Mesothelial cell of epicardium (in vitro differentiated cells): ENCODE data around the gene FBXW12. TPM values are rescaled to one million over a fixed set of nuclear protein-coding genes. Genes with fewer than 3 reads are reported as not detected.
A peak's percentile ranks its signal among the peaks of the same experiment; 100 is the strongest.
"Not testable (repeated sequence)": the region's sequence is repeated elsewhere in the genome, so short reads cannot be mapped to it uniquely, and the experiment has no call there.

Source experiments
- DNase-seq, 2 experiments: peaks; one replicate each; pipeline ENCODE4 v3.0.0; 2021; ENCODE audit warnings: low spot score in 2 of 2; ENCODE audit not compliant: unreplicated experiment in 2 of 2
- H3K27ac Mint-ChIP-seq: 2 replicates; pipeline ENCODE4 v1.8.0; 2021; ENCODE audit warnings: mixed read lengths
- H3K27me3 Mint-ChIP-seq: 2 replicates; pipeline ENCODE4 v1.8.0; 2021; ENCODE audit warnings: low read depth, mixed read lengths
- H3K36me3 Mint-ChIP-seq: 2 replicates; pipeline ENCODE4 v1.8.0; 2021; ENCODE audit warnings: mixed read lengths
- H3K4me1 Mint-ChIP-seq: 2 replicates; pipeline ENCODE4 v1.8.0; 2021; ENCODE audit warnings: mixed read lengths
- H3K4me3 Mint-ChIP-seq: 2 replicates; pipeline ENCODE4 v1.8.0; 2021; ENCODE audit warnings: mild to moderate bottlenecking, moderate library complexity, mixed read lengths
- H3K9me3 Mint-ChIP-seq: 2 replicates; pipeline ENCODE4 v1.8.0; 2021; ENCODE audit warnings: mixed read lengths
- total RNA-seq: library from RNA; stranded (reverse); gene quantifications from 3 replicates; pipeline ENCODE4 v1.2.1, GENCODE V29; 2021
- TF ChIP-seq, protein P1 (sequence below): fragments of 200-600 bp; sonication (generic); IDR thresholded peaks from one replicate; pipeline ENCODE4 v1.5.0; 2021; ENCODE audit warnings: antibody characterized with exemption; ENCODE audit not compliant: unreplicated experiment

Gene FBXW12
- total RNA-seq, 1 donor from 2014 or later, result 0.47 TPM

DNA sequence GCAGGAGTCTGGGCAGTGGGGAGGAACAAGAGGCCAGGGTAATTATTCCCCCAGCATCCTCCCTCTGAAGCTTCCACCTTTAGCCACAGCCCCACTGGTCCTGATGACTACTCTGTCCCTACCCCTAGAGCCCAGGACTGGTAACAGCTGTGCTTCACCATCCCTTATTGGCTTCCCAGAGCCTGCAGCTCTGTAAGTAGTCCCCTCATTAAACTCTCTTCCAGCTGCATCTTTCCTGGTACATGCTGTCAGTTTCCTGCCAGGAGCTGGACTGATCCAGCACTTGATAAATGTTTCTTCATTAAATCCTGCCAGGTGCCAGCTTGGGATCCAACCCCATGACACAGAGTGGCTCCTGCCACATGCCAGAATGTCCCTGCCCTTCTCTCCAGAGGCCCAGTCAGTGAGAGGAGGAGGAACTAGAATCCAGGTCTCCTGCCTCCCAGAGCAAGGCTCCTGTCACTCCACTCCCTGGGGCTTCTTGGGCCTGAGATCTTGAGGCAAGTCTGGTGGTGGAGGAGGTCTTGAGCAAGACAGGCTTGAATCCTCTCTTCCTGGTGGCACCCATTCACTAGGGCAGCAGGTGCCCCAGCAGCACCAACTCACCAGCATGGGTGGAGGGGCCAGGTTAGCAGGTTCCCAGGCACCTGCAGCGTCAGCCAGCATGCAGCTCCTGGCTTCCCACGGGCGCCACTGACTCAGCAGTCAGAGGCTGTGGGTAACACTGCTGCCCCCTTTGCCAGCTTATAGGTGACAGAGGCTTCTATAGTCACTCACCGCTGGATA, 27.6 kb downstream of the FBXW12 start:
- Mint-ChIP-seq H3K36me3 (peaks cover 6% of the 10 kb centered on the region), H3K27me3 (peaks cover 11% of the 10 kb centered on the region), H3K4me1 (no peaks in the 10 kb centered on the region), H3K4me3 (no peak overlapping the region), H3K27ac (no peak overlapping the region), H3K9me3 (no peaks in the 10 kb centered on the region)
- no peak for DNase-seq
- TF ChIP-seq, protein P1, sequence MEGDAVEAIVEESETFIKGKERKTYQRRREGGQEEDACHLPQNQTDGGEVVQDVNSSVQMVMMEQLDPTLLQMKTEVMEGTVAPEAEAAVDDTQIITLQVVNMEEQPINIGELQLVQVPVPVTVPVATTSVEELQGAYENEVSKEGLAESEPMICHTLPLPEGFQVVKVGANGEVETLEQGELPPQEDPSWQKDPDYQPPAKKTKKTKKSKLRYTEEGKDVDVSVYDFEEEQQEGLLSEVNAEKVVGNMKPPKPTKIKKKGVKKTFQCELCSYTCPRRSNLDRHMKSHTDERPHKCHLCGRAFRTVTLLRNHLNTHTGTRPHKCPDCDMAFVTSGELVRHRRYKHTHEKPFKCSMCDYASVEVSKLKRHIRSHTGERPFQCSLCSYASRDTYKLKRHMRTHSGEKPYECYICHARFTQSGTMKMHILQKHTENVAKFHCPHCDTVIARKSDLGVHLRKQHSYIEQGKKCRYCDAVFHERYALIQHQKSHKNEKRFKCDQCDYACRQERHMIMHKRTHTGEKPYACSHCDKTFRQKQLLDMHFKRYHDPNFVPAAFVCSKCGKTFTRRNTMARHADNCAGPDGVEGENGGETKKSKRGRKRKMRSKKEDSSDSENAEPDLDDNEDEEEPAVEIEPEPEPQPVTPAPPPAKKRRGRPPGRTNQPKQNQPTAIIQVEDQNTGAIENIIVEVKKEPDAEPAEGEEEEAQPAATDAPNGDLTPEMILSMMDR, result no peak

DNA sequence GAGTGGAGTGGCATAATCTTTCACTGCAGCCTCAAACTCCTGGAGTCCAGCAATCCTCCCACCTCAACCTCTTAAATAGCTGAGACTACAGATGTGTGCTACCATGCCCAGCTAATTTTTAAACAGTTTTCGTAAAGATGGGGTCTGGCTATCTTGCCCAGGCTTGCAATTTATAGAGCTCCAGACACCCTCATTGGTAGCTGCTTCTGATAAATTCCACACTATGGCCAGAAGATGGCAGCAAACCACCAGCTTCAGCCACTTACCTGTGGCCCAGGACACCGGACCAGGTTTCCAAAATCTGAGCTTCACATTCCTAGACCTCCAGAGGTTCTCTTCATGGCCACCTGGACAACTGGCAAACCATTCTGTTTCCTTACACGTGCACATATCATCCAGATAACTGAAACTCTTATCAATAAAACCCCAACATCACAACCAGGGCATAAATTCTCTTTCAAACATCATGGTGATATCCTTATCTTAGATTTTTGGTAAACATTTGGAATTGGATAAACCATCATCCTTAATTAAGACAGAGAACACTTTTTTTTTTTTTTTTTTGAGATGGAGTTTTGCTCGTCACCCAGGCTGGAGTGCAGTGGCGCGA, 28.9 kb downstream of the FBXW12 start:
- Mint-ChIP-seq H3K36me3 (peaks cover 8% of the 10 kb centered on the region), H3K4me1 (no peaks in the 10 kb centered on the region), H3K27me3 (peaks cover 4% of the 10 kb centered on the region), H3K4me3 (no peak overlapping the region), H3K27ac (peak overlapping the region; percentile 37), H3K9me3 (no peaks in the 10 kb centered on the region)
- TF ChIP-seq, protein P1, result peak; percentile 64
- DNase-seq, result peak in 1 of 2 experiments; percentile 35

DNA sequence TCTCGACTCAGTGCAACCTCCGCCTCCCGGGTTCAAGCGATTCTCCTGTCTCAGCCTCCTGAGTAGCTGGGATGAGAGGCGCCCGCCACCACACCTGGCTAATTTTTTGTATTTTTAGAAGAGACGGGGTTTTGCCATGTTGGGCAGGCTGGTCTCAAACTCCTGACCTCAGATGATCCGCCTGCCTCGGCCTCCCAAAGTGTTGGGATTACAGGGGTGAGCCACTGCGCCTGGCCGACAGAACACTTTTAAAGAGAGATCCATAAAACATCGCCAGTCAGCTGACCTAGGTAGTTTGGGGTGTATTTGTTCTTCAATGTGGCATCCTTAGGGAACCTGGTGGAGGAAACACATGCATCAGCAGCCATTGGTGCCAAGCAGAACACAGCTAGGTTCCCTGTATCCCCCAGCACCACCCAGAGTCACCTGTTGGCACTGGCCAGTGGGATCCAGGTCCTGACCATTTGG, 29.4 kb downstream of the FBXW12 start:
- not testable (repeated sequence) for H3K27me3 Mint-ChIP-seq, H3K4me1 Mint-ChIP-seq, DNase-seq, H3K4me3 Mint-ChIP-seq, H3K27ac Mint-ChIP-seq, H3K36me3 Mint-ChIP-seq, H3K9me3 Mint-ChIP-seq

DNA sequence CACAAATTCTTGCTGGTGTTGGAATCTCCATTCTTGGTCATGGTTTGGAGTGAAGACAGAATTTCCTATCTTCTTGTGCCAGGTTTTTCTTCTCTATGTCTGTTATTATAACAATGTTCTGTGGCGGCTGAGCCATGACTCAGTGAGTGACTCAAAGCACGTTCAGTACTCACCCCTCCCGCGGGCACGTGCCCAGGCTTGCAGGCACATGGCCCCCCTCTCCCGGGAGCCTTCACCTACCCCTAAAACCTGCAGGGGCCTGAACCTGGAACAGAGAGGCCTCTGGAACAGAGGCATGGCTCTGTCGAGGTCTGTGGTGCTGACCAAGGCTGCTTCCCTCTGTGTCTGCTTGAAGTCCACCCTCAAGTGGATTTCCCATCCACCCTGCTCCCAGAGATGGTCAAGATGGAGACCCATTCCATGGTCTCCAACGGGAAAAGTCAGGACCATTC, 30.3 kb downstream of the FBXW12 start:
- Mint-ChIP-seq H3K27me3 (peaks cover 1% of the 10 kb centered on the region), H3K27ac (peak overlapping the region; percentile 22), H3K4me3 (no peak overlapping the region), H3K36me3 (peaks cover 8% of the 10 kb centered on the region), H3K9me3 (no peaks in the 10 kb centered on the region), H3K4me1 (no peaks in the 10 kb centered on the region)
- TF ChIP-seq, protein P1, result no peak
- DNase-seq, result peak in 1 of 2 experiments; percentile 38

DNA sequence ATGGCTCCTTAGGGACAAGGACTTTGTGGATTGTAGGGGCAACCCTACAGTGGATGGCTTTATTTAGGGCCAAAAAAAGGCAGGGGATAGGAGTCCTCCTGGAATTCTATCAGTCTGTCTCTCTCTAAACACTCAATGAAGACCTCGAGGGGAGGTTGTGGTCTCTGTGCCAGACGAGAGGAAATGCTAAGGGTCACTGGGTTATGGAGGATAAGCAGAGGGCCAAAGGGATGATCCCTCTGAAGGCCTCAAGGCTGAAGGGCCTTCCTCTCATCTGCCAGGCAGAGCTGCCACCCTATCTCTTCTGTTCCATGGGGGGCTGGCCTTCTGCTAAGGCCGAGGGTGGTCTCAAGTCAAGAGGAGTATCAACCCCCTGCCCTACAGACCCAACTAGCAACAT, 30.9 kb downstream of the FBXW12 start:
- Mint-ChIP-seq H3K27me3 (no peaks in the 10 kb centered on the region), H3K4me3 (no peak overlapping the region), H3K4me1 (no peaks in the 10 kb centered on the region), H3K36me3 (peaks cover 8% of the 10 kb centered on the region), H3K9me3 (no peaks in the 10 kb centered on the region), H3K27ac (no peak overlapping the region)
- no peak for DNase-seq
- TF ChIP-seq, protein P1, result no peak
